GM18519 (cell line): Measurements from ENCODE around the gene UHMK1.
"Not testable (repeated sequence)": the region's sequence is repeated elsewhere in the genome, so short reads cannot be mapped to it uniquely, and the experiment has no call there.

Experiments used
- ATAC-seq: cut with Tn5 transposase; IDR thresholded peaks from one replicate; pipeline ENCODE4 v1.9.1; 2021; ENCODE audit warnings: mild to moderate bottlenecking, moderate library complexity; ENCODE audit not compliant: unreplicated experiment, low FRiP score

UHMK1 gene, protein sequence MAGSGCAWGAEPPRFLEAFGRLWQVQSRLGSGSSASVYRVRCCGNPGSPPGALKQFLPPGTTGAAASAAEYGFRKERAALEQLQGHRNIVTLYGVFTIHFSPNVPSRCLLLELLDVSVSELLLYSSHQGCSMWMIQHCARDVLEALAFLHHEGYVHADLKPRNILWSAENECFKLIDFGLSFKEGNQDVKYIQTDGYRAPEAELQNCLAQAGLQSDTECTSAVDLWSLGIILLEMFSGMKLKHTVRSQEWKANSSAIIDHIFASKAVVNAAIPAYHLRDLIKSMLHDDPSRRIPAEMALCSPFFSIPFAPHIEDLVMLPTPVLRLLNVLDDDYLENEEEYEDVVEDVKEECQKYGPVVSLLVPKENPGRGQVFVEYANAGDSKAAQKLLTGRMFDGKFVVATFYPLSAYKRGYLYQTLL

DNA sequence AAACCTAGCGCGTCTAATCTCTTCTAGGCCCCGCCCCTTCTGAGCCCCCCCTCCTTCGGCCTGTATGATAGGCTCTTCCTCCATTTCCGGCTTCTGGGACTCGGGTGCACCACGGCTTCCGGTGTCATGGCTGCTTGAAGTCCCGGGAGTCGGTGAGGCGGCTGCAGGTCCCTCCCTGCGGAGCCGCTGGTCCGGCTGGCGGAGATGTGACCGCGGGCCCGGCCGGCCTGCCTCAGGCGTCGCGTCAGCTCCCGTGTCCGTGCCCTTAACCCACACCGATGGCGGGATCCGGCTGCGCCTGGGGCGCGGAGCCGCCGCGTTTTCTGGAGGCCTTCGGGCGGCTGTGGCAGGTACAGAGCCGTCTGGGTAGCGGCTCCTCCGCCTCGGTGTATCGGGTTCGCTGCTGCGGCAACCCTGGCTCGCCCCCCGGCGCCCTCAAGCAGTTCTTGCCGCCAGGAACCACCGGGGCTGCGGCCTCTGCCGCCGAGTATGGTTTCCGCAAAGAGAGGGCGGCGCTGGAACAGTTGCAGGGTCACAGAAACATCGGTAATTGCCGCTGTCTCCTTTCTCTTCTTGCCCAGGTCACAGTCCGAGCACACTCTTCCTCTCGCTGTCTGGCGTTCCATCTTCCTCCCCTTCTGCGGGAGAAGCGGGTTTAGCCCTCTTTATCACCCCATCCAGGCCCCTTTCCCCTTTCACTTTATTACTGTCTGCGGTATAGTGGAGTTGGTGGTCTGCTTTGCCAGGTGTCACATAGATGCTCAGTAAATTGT lies at the start of gene UHMK1:
Gene UHMK1, plus strand, starts transcription at position 96 of the 773 bp plus-strand sequence. Its CDS starts 183 bp downstream, at position 279.
- peak; percentile 92 for ATAC-seq

DNA sequence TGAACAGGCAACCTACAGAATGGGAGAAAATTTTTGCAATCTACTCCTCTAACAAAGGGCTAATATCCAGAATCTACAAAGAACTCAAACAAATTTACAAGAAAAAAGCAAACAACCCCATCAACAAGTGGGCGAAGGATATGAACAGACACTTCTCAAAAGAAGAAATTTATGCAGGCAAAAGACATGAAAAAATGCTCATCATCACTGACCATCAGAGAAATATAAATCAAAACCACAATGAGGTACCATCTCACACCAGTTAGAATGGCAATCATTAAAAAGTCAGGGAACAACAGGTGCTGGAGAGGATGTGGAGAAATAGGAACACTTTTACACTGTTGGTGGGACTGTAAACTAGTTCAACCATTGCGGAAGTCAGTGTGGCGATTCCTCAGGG lies 43.3 kb upstream of the UHMK1 start:
- not testable (repeated sequence) for ATAC-seq

DNA sequence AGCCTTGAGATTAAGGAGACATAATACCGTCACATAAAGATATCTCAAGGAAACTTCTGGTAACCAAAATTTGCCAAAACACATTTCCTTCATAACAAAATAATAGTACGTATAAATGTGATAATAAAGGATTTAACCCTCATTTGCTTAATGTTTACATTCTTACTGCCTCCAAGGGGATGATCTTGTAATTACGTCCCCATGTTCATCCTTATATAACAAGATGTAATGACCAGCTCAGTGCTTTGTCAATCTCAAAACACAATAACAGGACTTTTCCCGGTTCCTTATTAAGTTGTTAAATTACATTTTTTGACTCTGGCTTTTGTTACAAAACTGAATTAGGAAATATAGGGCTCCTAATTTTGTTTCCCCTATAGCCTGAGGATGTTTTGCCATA lies 41.3 kb upstream of the UHMK1 start:
- no peak for ATAC-seq

DNA sequence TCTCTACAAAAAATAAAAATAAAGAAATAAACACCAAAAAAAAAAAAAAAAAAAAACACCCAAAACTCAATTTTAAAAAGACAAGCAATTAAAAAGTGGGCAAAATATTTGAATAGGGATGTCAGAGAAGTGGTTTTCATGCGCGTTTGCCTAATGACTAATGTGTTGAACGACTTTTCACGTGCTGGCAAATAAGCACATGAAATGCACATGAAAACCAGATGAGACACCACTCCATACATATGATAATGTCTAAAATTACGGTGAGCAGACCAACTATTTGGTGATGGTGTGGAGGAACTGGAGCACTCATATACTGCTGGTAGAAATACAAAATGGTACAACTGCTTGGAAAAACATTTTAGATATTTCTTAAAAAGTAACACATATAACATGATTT lies 39.4 kb upstream of the UHMK1 start:
- no peak for ATAC-seq

DNA sequence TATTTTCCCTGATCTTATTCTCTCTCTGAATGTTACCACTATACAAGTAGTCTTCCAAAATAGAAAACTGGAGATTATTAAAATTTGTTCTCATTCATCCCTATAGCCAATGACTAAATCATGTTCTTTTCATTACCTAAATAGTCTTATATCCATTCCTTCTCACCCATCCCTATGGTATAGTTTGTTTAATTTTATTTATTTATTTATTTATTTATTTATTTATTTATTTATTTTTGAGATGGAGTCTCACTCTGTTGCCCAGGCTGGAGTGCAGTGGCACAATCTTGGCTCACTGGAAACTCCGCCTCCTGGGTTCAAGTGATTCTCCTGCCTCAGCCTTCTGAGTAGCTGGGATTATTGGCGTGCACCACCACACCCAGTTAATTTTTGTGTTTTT lies 35.2 kb upstream of the UHMK1 start:
- not testable (repeated sequence) for ATAC-seq

DNA sequence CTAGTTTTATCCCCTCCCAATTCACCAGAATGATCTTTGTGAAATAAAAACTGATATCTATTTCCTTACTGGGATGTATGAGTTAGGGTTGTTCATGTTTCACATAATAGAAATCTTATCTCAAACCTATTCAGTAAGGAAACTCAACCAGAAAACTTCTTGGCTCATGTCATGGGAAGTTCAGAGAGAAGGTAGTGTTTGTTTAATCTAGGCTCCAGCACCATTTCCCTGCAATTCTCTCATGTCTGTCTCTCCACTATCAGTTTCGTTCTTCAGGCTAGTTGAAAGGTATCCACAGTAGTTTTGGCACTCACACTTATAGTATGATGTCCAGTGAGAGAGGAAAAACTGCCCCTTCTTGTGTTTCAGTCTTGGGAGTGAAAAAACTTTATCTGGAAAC lies 34.6 kb upstream of the UHMK1 start:
- ATAC-seq, result no peak

DNA sequence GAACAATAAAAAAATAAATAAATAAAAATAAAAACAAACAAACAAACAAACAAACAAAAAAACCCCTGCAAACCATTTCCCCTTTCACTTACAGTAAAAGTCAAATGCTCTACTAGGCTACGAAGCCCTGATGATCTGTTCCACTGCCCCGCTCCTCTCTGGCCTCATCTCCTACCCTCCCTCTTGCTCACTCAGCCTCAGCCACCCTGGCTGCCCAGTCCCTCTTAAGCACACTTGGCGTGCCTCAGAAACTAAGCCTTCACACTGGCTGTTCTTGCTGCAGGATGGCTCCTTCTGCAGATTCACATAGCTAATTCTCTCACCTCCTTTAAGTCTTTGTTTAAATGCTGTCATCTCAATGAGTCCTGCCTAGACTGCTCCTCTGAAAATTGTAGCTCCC lies 30.8 kb upstream of the UHMK1 start:
- ATAC-seq, result no peak

DNA sequence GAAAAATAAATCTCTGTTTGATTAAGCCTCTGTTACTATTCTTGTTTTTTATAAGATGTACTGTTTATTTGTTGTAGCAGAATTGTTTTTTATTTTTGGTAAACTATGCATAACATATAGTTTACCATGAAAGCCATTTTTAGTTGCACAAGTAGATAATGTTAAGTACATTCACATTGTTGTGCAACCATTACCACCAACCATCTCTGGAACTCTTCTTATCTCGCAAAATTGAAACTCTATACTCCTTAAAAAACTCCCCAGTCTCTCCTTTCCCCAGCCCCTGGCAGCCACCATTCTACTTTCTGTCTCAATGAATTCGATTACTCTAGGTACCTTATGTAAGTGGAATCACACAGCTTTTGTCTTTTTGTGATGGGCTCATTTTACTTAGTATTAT lies 27.4 kb upstream of the UHMK1 start:
- ATAC-seq, result no peak

DNA sequence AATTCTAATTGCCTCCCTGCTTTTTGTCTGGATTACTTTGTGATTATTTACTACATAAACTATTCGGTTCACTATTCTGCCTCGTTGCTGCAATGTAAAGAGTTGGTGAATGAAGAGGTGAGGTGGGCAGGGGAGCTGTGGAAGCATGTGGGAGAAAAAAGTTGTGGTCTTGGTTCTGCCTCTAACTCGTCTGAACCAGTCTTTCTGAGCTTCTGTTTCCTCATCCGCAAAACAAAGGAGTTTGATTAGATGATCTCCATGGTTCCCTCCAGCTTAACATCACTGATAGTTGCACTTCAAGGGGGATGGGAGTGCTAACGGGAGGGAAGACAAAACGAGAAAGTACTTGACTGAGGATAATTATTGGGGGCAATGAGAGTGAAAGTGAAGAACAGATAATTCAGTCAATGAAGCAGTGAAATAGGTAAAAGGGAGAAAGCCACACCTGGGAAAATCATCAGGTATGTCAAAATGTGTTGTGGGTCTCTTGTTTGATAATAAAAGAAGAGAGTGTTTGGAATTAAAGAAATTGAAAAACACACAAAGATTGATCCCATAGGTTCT lies 26.2 kb upstream of the UHMK1 start:
- no peak for ATAC-seq

DNA sequence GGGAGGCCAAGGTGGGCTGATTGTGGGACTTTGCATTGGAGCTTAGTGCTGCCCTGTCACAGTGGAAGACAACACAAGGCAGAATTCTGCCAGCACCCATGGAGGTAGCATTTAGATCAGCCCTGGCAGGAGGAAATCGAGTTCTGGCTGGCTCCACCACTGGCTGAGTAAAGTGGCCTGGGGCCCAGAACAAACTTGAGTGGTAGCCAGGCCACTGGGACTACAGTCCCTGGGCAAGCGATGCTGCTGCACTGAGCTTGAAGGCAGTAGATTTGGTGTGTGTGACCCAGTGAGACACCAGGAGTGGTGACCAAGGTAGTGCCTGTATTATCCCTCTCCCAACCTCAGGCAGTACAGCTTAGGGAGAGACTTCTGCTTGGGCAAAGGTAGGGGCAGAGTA lies 22.5 kb upstream of the UHMK1 start:
- no peak for ATAC-seq

DNA sequence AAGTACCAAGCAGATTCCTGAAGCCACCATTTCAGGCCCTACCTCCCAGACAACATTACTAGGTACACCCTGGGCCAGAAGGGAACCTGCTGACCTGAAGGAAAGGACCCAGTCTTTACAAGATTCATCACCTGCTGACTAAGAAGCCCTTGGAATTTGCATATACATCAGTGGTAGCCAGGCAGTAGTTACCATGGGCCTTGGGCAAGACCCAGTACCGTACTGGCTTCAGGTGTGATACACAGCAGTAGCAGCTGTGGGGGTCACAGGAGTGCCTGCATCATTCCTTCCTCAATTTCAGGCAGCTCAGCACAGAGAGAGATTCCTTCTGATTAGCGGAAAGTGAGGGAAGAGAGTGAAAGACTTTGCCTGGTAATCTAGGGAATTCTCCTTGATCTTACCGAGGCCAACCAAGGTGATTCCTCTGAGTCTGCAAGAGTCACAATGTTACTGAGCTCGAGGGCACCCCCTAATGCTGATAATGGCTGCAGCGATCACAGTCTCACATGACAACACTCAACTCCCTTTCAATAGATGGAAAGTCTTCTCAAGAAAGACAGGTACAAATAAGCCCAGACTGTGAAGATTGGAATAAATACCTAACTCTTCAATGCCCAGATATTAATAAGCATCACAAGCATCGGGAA lies 22.0 kb upstream of the UHMK1 start:
- ATAC-seq, result no peak

DNA sequence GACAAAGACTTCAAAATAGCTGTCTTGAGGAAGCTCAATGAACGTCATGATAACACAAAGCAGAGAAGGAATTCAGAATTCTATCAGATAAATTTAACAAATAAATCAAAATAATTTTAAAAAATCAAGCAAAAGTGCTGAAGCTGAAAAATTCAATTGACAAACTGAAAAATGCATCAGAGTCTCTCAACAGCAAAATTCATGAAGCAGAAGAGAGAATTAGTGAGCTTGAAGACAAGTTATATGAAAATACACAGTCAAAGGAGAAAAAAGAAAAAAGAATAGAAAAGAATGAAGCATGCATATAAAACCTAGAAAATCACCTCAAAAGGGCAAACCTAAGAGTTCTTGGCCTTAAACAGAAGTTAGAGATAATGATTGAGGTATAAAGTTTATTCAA lies 21.0 kb upstream of the UHMK1 start:
- ATAC-seq, result no peak

DNA sequence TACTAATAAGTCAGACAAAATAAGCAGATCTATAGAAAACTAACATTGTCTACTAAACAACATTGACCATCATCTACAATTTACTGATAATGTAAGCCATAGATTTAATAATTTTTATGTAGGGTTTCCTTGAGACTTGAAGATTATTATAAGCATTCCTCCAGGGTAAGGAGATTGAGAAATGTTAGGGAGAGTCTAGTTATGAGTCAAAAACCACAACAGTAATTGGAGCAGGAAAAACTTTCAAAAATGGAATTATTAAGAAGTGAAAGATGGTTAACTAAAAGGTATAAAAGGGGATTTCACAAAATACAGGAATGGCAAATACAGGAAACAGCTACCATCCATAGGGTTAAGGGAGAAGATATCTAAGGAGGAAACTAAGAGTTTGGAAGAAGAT lies 12.4 kb upstream of the UHMK1 start:
- ATAC-seq, result no peak

DNA sequence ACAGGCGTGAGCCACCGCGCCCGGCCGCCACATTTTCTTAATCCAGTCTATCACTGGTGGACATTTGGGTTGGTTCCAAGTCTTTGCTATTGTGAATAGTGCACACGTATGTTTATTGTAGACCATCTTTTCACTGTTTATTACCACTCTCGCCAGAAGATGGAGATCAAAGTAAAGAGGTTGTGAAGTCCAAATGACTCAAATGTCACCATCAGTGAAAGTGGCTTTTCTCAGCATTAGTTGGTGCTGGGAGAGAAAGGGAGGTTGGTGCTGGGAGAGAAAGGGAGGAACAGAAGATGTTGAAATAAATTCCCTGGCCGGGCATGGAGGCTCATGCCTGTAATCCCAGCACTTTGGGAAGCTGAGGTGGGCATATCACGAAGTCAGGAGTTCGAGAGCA lies 10.4 kb upstream of the UHMK1 start:
- no peak for ATAC-seq

DNA sequence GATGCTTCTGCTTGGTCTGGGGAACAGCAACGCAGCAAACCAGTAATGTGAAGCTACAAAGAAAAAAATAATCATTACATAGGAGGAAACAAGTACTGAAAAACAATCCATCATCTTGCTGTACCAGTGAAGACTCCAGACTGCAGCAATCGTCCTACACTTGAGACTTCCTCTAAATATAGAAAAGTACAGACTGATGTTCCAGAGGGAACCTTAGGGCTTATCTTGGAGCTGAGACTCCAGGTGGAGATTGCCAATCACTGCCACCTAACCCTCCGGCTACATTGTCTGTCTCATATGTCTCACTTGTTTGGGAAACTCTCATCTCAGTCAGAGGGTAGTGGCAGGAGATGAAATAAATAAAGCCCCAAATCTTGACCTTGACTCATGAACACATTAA lies 9.4 kb upstream of the UHMK1 start:
- no peak for ATAC-seq

DNA sequence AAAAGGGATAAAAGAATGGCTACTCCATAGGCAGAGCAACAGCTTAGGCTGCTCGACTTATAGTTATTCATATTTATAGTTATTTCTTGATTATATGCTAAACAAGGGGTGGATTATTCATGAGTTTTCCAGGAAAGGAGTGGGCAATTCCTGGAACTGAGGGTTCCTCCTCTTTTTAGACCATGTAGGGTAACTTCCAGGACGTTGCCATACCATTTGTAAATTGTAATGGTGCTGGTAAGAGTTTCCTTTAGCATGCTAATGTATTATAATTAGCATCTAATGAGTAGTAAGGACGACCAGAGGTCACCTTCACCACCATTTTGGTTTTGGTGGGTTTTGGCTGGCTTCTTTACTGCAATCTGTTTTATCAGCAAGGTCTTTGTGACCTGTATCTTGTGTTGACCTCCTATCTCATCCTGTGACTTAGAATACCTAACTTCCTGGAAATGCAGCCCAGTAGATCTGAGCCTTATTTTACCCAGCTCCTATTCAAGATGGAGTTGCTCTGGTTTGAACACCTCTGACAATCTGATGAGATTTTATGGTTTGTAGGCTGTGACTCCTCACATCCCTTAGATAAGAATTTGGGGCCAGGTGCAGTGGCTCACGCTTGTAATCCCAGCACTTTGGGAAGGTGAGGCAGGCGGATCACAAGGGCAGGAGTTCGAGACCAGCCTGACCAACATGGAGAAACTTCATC lies 1.9 kb upstream of the UHMK1 start:
- ATAC-seq, result not testable (repeated sequence)

DNA sequence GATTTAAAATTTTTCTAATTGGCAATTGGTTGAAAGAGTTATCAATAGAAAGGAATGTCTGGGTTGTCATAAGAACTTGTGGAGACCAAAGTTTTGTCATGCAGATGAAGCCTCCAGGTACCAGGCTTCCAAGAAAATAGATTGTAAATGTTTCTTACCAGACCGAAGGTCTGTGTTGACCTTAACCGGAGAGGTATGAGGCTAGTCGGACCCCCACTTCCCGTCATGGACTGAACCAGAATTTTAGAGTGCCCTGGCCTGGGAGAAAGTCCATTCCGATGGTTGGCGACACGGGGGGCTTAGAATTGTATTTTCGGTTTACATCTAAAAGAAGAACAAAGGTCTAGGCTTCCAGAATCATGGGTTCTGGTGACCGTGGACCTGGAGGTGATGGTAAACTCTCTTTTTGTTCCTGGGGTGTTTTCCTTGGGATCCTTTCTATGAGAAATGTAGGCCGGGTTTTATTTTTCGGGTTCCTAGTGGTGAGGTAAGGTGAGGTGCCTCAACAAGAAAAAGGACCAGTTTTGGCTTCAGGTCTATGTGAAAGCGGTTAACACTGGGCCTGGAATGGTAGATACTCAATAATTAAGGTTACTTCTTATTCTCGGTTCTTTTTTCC lies 405 bp upstream of the UHMK1 start:
- ATAC-seq, result no peak

DNA sequence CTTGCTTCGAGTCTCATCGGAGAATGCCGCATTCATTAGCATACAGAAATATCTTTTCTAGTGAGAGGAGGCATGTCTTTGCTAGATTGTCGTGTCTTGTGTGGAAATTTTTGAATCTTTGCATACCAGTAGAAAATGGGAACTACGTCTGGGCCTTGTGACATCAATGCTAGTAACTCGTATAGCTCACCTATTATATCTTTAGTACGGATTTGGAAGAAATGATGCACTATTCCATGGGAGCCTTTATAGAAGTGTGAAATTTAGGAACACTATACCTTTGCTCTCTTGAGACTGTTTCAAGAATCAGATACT lies 835 bp downstream of the UHMK1 start:
- ATAC-seq, result peak; percentile 24

DNA sequence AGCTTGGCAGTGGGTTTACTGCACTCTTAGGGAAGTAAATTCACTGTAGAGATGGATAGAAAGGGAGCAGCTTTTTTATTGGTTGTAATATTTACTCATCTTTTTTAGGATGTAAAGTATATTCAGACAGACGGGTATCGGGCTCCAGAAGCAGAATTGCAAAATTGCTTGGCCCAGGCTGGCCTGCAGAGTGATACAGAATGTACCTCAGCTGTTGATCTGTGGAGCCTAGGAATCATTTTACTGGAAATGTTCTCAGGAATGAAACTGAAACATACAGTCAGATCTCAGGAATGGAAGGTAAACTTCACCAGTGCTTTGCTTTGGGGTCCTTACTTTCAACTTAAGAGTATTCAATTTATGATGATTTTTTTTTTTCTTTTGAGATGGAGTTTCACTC lies 3.2 kb downstream of the UHMK1 start:
- ATAC-seq, result no peak

DNA sequence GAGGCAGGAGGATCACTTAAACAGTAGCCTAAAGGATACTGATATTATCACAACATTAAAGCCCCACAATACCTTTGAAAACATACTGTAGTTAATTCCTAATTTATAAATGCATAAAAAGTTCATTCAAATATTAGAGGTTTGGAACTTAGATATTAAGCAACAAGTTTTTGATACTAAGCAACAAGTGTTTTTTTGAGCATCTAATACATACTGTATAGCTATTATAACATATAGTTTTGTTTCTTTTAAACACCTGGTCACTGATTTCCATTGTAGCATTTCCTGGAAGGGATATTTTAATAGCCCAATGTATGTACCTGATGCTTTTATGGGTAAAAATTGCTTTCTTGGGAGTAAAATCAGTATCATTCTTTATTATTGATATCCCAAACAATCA lies 4.5 kb downstream of the UHMK1 start:
- no peak for ATAC-seq
